HL-60 (cell line): ENCODE measurements around the gene CELSR2.

Experiments used
- DNase-seq, 2 experiments: peaks; one replicate each; pipeline ENCODE4 v3.0.0-alpha.2; 2010 to 2020; ENCODE audit warnings: low read depth in 1 of 2, low spot score in 1 of 2
- H3K27ac ChIP-seq: fragments of 250-450 bp; sonication (Bioruptor Pico); replicated peaks from 2 replicates; pipeline ENCODE4 v1.5.1; 2020; ENCODE audit warnings: mild to moderate bottlenecking, moderate library complexity
- H3K27me3 ChIP-seq: fragments of 250-450 bp; sonication (Bioruptor Pico); 2 replicates; pipeline ENCODE4 v1.5.1; 2021; ENCODE audit warnings: mild to moderate bottlenecking, moderate library complexity; ENCODE audit not compliant: insufficient read depth, poor library complexity, severe bottlenecking
- H3K4me3 ChIP-seq: replicated peaks from 2 replicates; pipeline ENCODE4 v1.5.1; 2011; ENCODE audit warnings: mild to moderate bottlenecking, control low read depth, low read length; ENCODE audit not compliant: insufficient read depth
- GABPA ChIP-seq: IDR thresholded peaks from 2 replicates; pipeline ENCODE4 v1.6.1; 2012; ENCODE audit warnings: low read depth
- POLR2AphosphoS5 ChIP-seq: IDR thresholded peaks from 2 replicates; pipeline ENCODE4 v1.6.1; 2012; ENCODE audit warnings: low read depth
- SPI1 ChIP-seq: IDR thresholded peaks from 2 replicates; pipeline ENCODE4 v1.6.1; 2012; ENCODE audit warnings: low read depth, mild to moderate bottlenecking, borderline replicate concordance
- TF ChIP-seq, protein P1 (sequence below): IDR thresholded peaks from one replicate; pipeline ENCODE4 v1.5.1; 2011; ENCODE audit warnings: low read length, control low read depth, inconsistent platforms; ENCODE audit not compliant: insufficient read depth
- TF ChIP-seq, protein P2 (sequence below): IDR thresholded peaks from 2 replicates; pipeline ENCODE4 v1.6.1; 2012; ENCODE audit warnings: low read depth; ENCODE audit not compliant: insufficient replicate concordance

CELSR2 gene

DNA sequence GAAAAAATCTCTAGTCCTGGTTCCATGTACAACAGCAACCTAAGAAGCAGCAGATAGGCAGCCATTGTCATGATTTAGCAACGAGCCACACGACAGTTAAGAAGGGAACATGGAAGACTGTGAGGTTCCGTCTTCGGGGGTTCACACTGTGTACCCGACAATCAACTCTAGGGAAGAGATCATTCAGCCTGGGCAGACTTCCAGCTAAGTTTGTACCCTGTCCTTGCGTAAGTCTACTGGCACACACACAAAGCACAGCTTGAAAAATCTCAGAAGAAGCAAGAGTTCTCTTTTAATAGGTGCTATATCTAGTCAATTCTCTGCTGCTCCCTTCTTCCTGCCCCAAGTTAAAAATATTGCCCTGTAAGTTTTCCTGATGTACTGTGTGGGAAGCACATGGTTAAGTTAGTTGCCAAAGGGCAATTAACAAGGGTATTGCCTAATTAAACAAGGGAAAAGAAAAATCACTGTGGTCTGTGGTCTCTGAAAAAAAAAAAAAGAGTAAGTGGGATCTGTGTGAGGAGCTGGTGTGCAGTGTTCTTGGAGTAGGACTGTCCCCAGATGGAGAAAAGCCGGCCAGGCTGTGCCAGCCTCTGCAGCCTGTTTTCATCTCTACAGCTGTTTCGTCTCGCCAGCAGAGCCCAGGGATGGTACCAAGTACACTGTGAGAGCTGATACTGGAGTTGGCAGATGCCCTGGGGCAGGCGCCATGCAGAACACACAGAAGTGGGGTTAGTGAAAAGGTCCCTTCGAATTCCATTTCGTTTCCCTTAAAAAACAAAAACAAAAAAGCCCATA lies 63.8 kb downstream of the CELSR2 start:
- DNase-seq = peak; percentile 31 to 56
- no peak overlapping the region for H3K4me3 ChIP-seq
- peaks cover 2% of the 10 kb centered on the region for H3K27me3 ChIP-seq
- H3K27ac ChIP-seq = no peak overlapping the region
- TF ChIP-seq, protein P1, sequence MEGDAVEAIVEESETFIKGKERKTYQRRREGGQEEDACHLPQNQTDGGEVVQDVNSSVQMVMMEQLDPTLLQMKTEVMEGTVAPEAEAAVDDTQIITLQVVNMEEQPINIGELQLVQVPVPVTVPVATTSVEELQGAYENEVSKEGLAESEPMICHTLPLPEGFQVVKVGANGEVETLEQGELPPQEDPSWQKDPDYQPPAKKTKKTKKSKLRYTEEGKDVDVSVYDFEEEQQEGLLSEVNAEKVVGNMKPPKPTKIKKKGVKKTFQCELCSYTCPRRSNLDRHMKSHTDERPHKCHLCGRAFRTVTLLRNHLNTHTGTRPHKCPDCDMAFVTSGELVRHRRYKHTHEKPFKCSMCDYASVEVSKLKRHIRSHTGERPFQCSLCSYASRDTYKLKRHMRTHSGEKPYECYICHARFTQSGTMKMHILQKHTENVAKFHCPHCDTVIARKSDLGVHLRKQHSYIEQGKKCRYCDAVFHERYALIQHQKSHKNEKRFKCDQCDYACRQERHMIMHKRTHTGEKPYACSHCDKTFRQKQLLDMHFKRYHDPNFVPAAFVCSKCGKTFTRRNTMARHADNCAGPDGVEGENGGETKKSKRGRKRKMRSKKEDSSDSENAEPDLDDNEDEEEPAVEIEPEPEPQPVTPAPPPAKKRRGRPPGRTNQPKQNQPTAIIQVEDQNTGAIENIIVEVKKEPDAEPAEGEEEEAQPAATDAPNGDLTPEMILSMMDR = no peak
- TF ChIP-seq, protein P2, sequence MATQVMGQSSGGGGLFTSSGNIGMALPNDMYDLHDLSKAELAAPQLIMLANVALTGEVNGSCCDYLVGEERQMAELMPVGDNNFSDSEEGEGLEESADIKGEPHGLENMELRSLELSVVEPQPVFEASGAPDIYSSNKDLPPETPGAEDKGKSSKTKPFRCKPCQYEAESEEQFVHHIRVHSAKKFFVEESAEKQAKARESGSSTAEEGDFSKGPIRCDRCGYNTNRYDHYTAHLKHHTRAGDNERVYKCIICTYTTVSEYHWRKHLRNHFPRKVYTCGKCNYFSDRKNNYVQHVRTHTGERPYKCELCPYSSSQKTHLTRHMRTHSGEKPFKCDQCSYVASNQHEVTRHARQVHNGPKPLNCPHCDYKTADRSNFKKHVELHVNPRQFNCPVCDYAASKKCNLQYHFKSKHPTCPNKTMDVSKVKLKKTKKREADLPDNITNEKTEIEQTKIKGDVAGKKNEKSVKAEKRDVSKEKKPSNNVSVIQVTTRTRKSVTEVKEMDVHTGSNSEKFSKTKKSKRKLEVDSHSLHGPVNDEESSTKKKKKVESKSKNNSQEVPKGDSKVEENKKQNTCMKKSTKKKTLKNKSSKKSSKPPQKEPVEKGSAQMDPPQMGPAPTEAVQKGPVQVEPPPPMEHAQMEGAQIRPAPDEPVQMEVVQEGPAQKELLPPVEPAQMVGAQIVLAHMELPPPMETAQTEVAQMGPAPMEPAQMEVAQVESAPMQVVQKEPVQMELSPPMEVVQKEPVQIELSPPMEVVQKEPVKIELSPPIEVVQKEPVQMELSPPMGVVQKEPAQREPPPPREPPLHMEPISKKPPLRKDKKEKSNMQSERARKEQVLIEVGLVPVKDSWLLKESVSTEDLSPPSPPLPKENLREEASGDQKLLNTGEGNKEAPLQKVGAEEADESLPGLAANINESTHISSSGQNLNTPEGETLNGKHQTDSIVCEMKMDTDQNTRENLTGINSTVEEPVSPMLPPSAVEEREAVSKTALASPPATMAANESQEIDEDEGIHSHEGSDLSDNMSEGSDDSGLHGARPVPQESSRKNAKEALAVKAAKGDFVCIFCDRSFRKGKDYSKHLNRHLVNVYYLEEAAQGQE = no peak
- no peak for TF ChIP-seq POLR2AphosphoS5
- no peak for TF ChIP-seq SPI1

DNA sequence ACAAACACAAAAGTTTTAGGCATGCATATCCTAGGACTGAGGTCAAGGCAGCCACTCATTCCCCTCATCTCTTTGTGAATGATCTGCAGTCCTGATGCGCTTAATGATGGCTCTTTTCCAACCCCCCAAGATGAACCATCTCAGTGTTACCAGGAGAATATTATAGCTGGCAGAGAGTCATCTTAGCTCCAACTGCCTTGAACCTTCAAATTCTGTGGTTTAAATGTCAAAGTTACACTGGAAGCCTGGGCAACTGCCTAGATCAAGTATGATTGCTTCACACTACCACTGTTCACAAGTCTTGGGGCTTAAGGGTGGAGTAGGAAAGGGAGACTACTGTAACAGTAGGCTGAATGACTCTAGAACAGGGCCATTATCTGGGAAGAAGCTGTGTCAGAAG lies 65.5 kb downstream of the CELSR2 start:
- DNase-seq = no peak
- TF ChIP-seq, protein P2 = no peak
- no peak for TF ChIP-seq POLR2AphosphoS5
- TF ChIP-seq, protein P1 = no peak
- TF ChIP-seq SPI1 = no peak
- TF ChIP-seq GABPA = no peak
- no peak overlapping the region for H3K4me3 ChIP-seq

DNA sequence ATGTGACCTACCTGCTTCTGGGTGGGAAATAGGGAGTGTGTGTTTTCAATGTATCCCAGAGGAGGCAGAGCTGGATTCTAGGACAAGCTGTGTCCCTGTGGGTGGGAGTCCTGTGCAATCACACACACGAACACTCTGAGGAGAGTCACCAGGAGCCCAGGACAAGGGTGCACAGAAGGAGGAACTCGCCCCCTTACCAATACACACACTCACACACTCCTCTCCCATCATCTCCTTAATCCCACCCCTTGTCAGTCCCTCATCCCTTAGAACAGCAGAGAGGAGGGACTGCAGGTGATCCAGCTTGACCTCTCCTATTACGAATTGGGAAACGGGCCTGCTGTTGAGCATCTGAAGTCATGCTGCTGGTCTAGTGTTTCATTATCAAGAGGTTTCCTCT lies 65.9 kb downstream of the CELSR2 start:
- Histone ChIP-seq H3K27me3 (peaks cover 2% of the 10 kb centered on the region), H3K27ac (no peak overlapping the region), H3K4me3 (no peak overlapping the region)
- no peak for DNase-seq
- TF ChIP-seq GABPA = no peak
- TF ChIP-seq SPI1 = no peak
- TF ChIP-seq, protein P2 = no peak
- TF ChIP-seq, protein P1 = no peak
- TF ChIP-seq POLR2AphosphoS5 = no peak

More for the DNA sequence above, 65.5 kb downstream of the CELSR2 start:
- Histone ChIP-seq H3K27ac (no peak overlapping the region), H3K27me3 (peaks cover 2% of the 10 kb centered on the region)
